ENCODE measurements around the gene CNTN4.

- TF ChIP-seq CTCF (IDR thresholded peaks at IDR 0.05; ENCODE audit: low read depth, low read length, missing input control) (no peak), TAF1 (conservative IDR thresholded peaks at IDR 0.05) (no peak), ATF3 (IDR thresholded peaks at IDR 0.05) (no peak), JUND (IDR thresholded peaks at IDR 0.05) (no peak), ZBTB33 (IDR thresholded peaks at IDR 0.05) (no peak), REST (IDR thresholded peaks at IDR 0.05) (no peak), FOXA1 (IDR thresholded peaks at IDR 0.05) (no peak), RAD21 (IDR thresholded peaks at IDR 0.05) (no peak), YY1 (IDR thresholded peaks at IDR 0.05) (no peak), RXRA (IDR thresholded peaks at IDR 0.05) (no peak), GABPA (IDR thresholded peaks at IDR 0.05 in 1 of 2, conservative IDR thresholded peaks at IDR 0.05 in 1 of 2) (no peak)
These were observed 3.7 kb upstream of the CNTN4 start for GRCh38 chr3:2094941-2095340.

Data from liver (tissue), 3 donors.